Panc1 (cell line): ENCODE measurements around the gene ATF1.

Experiments
- POLR2AphosphoS5 ChIP-seq: IDR thresholded peaks from 2 replicates; pipeline ENCODE4 v1.6.1; 2012; ENCODE audit warnings: mild to moderate bottlenecking, low read depth, low read length, moderate library complexity
- REST ChIP-seq, 2 experiments: IDR thresholded peaks; 2 replicates each; pipeline ENCODE4 v1.6.1; 2011 to 2012; ENCODE audit warnings: low read depth in 2 of 2, control low read depth in 1 of 2, low read length in 1 of 2, mild to moderate bottlenecking in 1 of 2, moderate library complexity in 1 of 2; ENCODE audit not compliant: insufficient read depth in 1 of 2
- SIN3A ChIP-seq: IDR thresholded peaks from 2 replicates; pipeline ENCODE4 v1.6.1; 2012; ENCODE audit warnings: low read depth, mild to moderate bottlenecking, low read length, moderate library complexity, borderline replicate concordance; ENCODE audit not compliant: insufficient read depth
- TF ChIP-seq, protein P1 (sequence below): fragments of 450-650 bp; IDR thresholded peaks from 2 replicates; pipeline ENCODE4 v1.5.1; 2017; ENCODE audit warnings: mild to moderate bottlenecking

GRCh38 chr12:50753232-50753769 lies 10.6 kb upstream of the ATF1 start:
- TF ChIP-seq, protein P1, sequence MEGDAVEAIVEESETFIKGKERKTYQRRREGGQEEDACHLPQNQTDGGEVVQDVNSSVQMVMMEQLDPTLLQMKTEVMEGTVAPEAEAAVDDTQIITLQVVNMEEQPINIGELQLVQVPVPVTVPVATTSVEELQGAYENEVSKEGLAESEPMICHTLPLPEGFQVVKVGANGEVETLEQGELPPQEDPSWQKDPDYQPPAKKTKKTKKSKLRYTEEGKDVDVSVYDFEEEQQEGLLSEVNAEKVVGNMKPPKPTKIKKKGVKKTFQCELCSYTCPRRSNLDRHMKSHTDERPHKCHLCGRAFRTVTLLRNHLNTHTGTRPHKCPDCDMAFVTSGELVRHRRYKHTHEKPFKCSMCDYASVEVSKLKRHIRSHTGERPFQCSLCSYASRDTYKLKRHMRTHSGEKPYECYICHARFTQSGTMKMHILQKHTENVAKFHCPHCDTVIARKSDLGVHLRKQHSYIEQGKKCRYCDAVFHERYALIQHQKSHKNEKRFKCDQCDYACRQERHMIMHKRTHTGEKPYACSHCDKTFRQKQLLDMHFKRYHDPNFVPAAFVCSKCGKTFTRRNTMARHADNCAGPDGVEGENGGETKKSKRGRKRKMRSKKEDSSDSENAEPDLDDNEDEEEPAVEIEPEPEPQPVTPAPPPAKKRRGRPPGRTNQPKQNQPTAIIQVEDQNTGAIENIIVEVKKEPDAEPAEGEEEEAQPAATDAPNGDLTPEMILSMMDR: no peak
- TF ChIP-seq REST (IDR thresholded peaks at IDR 0.05; ENCODE audit: insufficient read depth in 1 of 2, low read depth in 2 of 2, low read length in 1 of 2) (no peak), SIN3A (no peak), POLR2AphosphoS5 (no peak)
